GM21390 (cell line): ENCODE data around the gene DDX39B.
"Not testable (repeated sequence)": the region's sequence is repeated elsewhere in the genome, so short reads cannot be mapped to it uniquely, and the experiment has no call there.

Source experiments
- ATAC-seq: cut with Tn5 transposase; IDR thresholded peaks from one replicate; pipeline ENCODE4 v1.9.1; 2021; ENCODE audit not compliant: unreplicated experiment

The DDX39B gene

GRCh38 chr6:31575952-31576685 is 34.3 kb upstream of the DDX39B start:
- ATAC-seq: no peak

- no peak for ATAC-seq
Observed at GRCh38 chr6:31575335-31575901, 33.6 kb upstream of the DDX39B start, which contains the start of gene TNF. TNF (plus strand) TSS chr6:31575565; CDS start chr6:31575742, 177 bp downstream.

DNA sequence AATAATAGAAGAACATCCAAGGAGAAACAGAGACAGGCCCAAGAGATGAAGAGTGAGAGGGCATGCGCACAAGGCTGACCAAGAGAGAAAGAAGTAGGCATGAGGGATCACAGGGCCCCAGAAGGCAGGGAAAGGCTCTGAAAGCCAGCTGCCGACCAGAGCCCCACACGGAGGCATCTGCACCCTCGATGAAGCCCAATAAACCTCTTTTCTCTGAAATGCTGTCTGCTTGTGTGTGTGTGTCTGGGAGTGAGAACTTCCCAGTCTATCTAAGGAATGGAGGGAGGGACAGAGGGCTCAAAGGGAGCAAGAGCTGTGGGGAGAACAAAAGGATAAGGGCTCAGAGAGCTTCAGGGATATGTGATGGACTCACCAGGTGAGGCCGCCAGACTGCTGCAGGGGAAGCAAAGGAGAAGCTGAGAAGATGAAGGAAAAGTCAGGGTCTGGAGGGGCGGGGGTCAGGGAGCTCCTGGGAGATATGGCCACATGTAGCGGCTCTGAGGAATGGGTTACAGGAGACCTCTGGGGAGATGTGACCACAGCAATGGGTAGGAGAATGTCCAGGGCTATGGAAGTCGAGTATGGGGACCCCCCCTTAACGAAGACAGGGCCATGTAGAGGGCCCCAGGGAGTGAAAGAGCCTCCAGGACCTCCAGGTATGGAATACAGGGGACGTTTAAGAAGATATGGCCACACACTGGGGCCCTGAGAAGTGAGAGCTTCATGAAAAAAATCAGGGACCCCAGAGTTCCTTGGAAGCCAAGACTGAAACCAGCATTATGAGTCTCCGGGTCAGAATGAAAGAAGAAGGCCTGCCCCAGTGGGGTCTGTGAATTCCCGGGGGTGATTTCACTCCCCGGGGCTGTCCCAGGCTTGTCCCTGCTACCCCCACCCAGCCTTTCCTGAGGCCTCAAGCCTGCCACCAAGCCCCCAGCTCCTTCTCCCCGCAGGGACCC is 32.6 kb upstream of the DDX39B start:
- ATAC-seq: no peak

DNA sequence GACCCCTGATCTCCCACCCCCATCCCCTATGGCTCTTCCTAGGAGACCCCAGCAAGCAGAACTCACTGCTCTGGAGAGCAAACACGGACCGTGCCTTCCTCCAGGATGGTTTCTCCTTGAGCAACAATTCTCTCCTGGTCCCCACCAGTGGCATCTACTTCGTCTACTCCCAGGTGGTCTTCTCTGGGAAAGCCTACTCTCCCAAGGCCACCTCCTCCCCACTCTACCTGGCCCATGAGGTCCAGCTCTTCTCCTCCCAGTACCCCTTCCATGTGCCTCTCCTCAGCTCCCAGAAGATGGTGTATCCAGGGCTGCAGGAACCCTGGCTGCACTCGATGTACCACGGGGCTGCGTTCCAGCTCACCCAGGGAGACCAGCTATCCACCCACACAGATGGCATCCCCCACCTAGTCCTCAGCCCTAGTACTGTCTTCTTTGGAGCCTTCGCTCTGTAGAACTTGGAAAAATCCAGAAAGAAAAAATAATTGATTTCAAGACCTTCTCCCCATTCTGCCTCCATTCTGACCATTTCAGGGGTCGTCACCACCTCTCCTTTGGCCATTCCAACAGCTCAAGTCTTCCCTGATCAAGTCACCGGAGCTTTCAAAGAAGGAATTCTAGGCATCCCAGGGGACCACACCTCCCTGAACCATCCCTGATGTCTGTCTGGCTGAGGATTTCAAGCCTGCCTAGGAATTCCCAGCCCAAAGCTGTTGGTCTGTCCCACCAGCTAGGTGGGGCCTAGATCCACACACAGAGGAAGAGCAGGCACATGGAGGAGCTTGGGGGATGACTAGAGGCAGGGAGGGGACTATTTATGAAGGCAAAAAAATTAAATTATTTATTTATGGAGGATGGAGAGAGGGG is 31.7 kb upstream of the DDX39B start:
- no peak for ATAC-seq

- ATAC-seq: no peak
Observed at GRCh38 chr6:31572041-31572911, 30.5 kb upstream of the DDX39B start, which contains the start of gene LTA. LTA (plus strand) TSS chr6:31572289; CDS start chr6:31572743, 454 bp downstream.

- ATAC-seq: no peak
Observed at GRCh38 chr6:31569861-31570536, 28.2 kb upstream of the DDX39B start.

DNA sequence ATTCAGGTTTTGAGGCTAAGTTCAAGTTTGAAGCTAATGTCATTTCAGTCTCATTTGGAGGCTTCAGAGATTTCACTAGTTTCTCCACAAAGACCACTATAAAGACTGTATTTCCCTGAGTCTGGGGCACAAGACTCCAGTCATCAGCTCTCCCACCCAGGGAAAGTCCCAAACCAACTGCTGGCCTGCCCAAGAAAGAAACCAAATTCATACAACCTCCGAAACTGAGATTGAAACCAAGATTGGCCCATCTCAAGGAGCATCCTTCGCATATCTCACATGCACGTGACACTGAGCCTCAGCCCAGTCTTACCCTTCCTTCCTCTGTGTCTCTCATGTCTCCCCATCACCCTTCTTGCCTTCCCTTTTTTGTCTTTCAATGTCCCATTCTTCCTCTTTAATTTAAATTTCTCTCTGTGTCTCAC is 26.7 kb upstream of the DDX39B start:
- peak; percentile 56 for ATAC-seq

DNA sequence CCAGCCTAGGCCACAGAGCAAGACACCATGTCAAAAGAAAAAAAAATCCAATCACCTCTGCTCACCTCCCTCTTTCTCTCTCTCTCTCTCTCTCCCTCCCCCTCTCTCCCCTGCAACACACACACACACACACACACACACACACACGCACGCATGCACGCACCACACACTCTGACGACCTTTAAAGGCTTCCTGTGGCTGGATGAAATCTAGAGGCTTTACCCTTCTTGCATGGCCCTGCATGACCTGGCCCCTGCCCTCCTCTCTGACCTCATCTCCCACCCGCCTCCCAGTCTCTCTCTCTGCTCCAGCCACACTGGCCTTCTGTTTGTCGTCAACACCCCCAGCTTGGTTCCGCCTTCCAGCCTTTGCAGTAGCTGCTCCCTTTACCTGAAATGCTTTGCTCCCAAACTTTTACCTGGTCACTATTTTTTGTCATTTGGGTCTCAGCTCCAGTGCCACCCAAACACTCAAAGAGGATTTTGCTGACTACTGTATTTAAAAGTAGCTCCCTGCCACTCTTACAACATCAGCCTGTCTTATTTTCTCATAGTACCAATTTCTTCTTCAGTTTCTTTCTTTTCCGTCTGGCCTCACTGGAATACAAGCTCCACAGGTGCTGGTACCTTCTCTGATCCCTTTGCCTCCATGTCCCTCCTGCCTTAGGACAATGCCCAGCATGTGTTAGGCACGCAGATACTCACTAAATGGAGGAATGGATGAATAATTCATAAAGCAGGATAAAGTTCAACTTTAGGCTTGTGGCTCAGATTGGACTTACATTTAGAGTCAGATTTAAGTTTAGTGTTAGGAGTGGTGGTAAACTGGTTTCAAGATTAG is 25.9 kb upstream of the DDX39B start:
- ATAC-seq: no peak

DNA sequence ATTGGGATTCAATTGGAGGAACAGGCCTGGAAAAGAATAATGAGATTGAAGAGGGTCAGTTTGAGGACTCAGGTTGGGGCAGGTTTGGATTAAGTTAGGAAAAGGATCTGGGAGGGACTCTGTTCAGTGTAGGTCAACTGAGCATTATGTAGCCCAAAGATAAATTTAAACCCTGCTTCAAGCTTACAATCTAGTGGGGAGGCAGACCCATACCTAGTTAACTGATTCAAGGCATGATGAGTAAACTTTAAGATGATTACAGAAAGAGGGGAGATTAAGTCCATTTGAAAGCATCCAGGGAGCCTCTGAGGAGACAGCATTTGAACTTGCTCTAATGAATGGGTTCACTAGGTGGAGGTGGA is 18.9 kb upstream of the DDX39B start:
- no peak for ATAC-seq

DNA sequence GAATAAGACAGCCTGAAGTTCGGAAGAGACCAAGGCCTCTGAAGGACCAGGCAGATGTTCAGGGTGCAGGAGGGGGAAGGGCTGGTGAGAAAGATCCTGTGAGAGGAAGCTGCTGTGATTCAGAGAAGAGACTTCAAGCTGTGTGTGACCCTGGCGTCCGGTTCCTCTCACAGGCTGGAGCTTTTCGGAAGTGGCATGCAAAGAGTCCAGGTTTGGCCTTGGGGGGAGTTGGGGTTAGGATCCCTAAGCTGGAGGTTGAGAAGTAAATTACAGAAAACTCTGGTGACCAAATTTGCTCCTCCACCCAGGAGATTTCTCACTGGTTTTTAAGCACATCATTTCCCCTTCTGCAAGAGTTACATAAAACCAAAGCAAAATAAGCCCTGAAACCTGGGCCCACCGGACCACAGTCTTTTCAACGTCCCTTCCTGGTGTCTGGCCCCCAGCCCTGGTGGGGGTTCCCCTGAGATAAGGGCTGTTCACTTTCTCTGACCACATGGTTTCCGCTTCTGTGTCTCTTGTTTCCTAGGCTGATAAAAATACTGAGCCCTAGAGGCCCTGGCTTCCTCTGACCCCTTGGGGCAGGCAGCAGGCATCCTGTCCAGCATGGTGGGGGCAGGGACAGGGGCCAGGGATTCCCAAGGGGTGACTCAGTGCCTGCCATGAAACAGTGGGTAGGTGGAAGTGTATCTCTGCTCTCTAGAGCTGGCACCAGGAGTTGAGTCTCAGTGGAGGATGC is 18.3 kb upstream of the DDX39B start:
- peak; percentile 48 for ATAC-seq

DNA sequence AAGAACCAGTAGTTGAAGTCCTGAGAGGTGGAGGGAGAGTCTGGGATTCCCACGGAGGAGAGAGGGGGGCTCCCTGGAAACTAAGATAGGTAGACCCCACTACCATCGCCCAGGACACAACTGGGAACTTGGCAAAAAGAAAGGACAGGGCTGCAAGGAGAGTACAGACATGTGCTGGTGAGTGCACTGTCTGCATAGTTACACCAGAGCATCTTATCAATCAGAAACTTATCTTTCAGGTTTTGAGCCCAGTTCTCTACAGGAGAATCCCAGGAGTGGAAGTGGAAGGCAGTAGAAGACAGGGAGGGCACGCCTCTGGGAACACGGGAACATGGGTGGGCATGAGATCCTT is 17.8 kb upstream of the DDX39B start:
- no peak for ATAC-seq

- no peak for ATAC-seq
Observed at GRCh38 chr6:31558631-31559500, 17.1 kb upstream of the DDX39B start.

- no peak for ATAC-seq
Observed at GRCh38 chr6:31558318-31558625, 16.5 kb upstream of the DDX39B start.

- ATAC-seq: no peak
Observed at GRCh38 chr6:31557443-31558317, 15.9 kb upstream of the DDX39B start.

GRCh38 chr6:31556307-31556706 is 14.5 kb upstream of the DDX39B start:
- ATAC-seq: no peak

DNA sequence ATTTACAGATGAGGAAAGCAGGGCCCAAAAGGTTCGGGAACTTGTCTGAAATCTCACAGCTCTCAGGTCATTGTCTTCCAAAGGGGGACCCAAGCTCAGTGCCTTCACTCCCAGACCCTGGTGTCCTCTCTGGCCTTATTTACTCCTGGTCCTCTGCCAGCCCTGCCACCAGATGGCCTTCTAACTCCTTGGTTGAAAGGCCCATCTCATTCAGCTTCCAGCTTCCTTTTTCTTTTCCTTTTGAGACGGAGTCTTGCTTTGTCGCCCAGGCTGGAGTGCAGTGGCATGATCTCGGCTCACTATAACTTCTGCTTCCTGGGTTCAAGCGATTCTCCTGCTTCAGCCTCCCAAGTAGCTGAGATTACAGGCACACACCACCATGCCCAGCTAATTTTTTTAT is 9.6 kb upstream of the DDX39B start:
- ATAC-seq: not testable (repeated sequence)
